ENCODE results near the gene ACRBP. TPM values are rescaled to one million over a fixed set of nuclear protein-coding genes. Genes with fewer than 3 reads are reported as not detected.
A peak's percentile ranks its signal among the peaks of the same experiment; 100 is the strongest.

ACRBP gene
- total RNA-seq, 4 donors from 2014 or later = 0.30 to 2.4 (median 2.0) TPM

DNA sequence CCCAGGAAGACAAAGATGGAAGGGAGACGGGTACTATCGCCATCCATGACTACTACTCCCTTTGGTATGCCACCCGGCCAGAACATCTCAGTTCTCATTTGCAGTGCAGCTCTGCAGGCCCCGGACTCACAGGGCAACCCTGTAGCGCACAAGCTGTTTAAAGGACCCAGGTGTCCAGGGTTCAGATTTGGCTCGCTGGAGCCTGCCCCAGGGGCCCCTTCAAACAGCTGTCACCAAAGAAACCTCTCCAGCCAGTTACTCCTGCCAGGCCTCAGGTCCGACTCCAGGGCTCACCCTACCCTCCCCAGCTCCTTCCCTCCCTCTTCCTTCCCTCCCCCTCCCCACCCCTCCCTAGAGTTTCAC, 34.6 kb downstream of the ACRBP start:
- no peaks in the 10 kb centered on the region for H3K27me3 ChIP-seq
- no peak for DNase-seq (ENCODE audit: low spot score in 2 of 2)
- H3K36me3 ChIP-seq = no peaks in the 10 kb centered on the region
- 25 to 27% methylated on average over 5 to 7 of the region's 7 CpGs for WGBS, 2 donors
- peak overlapping the region; percentile 3 to 44 (median 20) for H3K4me3 ChIP-seq
- peaks cover 0 to 7% (median 0%) of the 10 kb centered on the region in 4 donors for H3K9me3 ChIP-seq
- no peak for TF ChIP-seq POLR2A (IDR thresholded peaks at IDR 0.05)
- peaks cover 0 to 41% (median 25%) of the 10 kb centered on the region in 4 donors for H3K4me1 ChIP-seq
- H3K27ac ChIP-seq = peak overlapping the region; percentile 82 to 96 (median 91)

DNA sequence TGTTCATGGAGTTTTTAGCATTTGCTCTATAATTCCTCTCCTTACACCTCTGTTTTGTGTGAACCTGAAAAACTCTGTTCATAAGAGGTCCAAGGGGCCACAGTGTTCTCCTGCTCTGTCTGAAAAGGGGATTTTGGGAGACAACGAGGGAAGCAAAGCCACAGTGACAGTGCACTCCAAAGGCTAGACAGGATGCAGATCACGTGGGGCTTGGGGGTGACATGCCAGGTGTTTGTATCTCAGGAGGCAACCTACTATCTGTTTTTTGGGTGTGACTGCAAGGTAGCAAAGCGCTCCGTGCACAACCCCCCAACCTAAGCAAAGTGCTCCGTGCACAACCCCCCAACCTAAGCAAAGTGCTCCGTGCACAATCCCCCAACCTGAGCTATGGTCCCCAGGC, 35.0 kb downstream of the ACRBP start:
- DNase-seq (ENCODE audit: low spot score in 2 of 2) = no peak
- H3K27ac ChIP-seq = peak overlapping the region; percentile 82 to 96 (median 91)
- 60 to 68% methylated on average over 6 of the region's 6 CpGs for WGBS, 2 donors
- peak overlapping the region in 1 of 4 donors; percentile 44 for H3K4me3 ChIP-seq
- H3K9me3 ChIP-seq = peaks cover 0 to 7% (median 0%) of the 10 kb centered on the region in 4 donors
- TF ChIP-seq, protein P1, sequence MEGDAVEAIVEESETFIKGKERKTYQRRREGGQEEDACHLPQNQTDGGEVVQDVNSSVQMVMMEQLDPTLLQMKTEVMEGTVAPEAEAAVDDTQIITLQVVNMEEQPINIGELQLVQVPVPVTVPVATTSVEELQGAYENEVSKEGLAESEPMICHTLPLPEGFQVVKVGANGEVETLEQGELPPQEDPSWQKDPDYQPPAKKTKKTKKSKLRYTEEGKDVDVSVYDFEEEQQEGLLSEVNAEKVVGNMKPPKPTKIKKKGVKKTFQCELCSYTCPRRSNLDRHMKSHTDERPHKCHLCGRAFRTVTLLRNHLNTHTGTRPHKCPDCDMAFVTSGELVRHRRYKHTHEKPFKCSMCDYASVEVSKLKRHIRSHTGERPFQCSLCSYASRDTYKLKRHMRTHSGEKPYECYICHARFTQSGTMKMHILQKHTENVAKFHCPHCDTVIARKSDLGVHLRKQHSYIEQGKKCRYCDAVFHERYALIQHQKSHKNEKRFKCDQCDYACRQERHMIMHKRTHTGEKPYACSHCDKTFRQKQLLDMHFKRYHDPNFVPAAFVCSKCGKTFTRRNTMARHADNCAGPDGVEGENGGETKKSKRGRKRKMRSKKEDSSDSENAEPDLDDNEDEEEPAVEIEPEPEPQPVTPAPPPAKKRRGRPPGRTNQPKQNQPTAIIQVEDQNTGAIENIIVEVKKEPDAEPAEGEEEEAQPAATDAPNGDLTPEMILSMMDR (IDR thresholded peaks at IDR 0.05) = no peak
- TF ChIP-seq POLR2A (IDR thresholded peaks at IDR 0.05) (no peak), EP300 (IDR thresholded peaks at IDR 0.05) (no peak)
- no peaks in the 10 kb centered on the region for H3K27me3 ChIP-seq
- H3K36me3 ChIP-seq = no peaks in the 10 kb centered on the region
- H3K4me1 ChIP-seq = peaks cover 0 to 42% (median 25%) of the 10 kb centered on the region in 4 donors

DNA sequence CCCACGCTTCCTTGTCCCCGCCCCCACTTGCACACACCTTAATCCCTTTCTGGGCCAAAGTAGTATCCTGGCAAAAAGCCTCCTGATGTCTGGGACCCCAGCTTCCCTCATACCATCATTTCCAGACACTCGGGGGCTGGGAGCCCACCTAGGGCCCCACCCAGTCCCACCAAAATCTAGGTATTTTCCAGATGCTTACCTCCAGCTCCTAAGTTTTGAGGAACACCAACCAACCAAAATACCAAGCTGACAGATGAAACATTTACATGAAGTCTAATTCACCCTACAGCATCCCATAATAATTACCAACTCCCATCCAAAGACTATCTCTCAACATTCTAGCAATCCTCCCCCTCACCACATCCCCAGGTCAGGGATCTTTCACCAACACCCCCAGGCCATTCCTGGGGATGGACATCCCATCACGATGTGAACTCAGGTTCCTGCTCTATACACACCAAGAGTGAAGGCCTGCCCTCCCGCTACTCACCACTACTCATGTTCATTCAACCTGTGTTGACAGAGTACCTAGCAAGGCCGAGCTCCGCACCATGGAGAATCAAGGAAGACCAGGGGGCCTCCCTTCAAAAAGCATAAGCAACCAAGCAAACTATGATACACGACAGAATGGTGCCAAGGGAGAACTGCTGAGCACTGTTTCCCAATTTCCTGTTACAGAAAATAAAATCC, 38.5 kb downstream of the ACRBP start:
- Histone ChIP-seq H3K27me3 (no peaks in the 10 kb centered on the region), H3K4me3 (no peak overlapping the region), H3K9me3 (peaks cover 0 to 7% (median 0%) of the 10 kb centered on the region in 4 donors), H3K36me3 (no peaks in the 10 kb centered on the region), H3K4me1 (peaks cover 3 to 56% (median 41%) of the 10 kb centered on the region in 4 donors), H3K27ac (peak overlapping the region; percentile 79 to 100 (median 96))
- 54 to 57% methylated on average over 8 of the region's 8 CpGs for WGBS, 2 donors
- TF ChIP-seq, protein P1 (IDR thresholded peaks at IDR 0.05) = no peak
- TF ChIP-seq POLR2A (IDR thresholded peaks at IDR 0.05) (no peak), EP300 (IDR thresholded peaks at IDR 0.05) (no peak)
- DNase-seq (ENCODE audit: low spot score in 2 of 2) = no peak

DNA sequence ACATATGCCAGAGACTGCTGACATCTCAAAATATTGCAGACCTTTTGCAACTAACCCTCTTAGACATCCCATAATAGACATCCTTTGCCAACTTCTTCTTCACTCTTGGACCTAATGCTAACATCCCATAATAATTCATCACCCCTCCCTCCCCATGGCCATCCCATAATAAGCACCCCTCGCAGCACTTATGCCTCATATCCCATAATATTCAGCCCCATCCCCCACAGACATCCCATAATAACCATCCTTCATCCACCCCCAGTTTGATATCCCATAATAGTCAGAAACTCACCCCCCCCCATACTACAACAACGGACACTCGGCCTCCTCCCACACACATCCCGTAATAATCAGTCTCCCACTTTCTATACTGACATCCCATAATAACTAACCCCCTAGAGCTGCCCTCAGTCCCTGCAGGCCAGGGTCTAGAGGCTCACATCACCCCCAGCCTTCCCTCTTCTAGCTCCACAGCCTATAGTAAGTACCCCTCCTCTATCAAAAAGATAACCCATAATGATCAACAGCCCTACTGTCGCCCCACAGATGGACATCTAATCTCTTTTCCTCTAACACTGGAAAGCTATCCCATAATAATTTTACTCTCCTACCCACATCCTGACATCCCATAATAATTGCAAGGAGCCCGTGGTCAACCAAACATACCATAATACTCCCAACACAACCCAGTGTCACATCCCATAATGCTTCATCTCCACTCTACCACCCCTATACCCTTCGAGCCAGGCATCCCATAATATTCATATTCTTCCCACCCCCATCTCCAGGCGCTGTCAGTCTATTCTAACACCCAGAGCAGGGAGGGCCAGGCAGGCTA, 39.3 kb downstream of the ACRBP start:
- DNase-seq (ENCODE audit: low spot score in 2 of 2) = peak in 1 of 2 donors; percentile 50
- H3K36me3 ChIP-seq = no peaks in the 10 kb centered on the region
- H3K9me3 ChIP-seq = peaks cover 0 to 7% (median 0%) of the 10 kb centered on the region in 4 donors
- H3K4me1 ChIP-seq = peaks cover 3 to 56% (median 43%) of the 10 kb centered on the region in 4 donors
- WGBS, 2 donors = 3% methylated on average over 8 of the region's 8 CpGs
- TF ChIP-seq POLR2A (IDR thresholded peaks at IDR 0.05) (no peak), EP300 (IDR thresholded peaks at IDR 0.05) (no peak)
- TF ChIP-seq, protein P1 (IDR thresholded peaks at IDR 0.05) = no peak
- H3K27me3 ChIP-seq = no peaks in the 10 kb centered on the region
- H3K27ac ChIP-seq = peak overlapping the region; percentile 79 to 100 (median 96)
- H3K4me3 ChIP-seq = no peak overlapping the region

DNA sequence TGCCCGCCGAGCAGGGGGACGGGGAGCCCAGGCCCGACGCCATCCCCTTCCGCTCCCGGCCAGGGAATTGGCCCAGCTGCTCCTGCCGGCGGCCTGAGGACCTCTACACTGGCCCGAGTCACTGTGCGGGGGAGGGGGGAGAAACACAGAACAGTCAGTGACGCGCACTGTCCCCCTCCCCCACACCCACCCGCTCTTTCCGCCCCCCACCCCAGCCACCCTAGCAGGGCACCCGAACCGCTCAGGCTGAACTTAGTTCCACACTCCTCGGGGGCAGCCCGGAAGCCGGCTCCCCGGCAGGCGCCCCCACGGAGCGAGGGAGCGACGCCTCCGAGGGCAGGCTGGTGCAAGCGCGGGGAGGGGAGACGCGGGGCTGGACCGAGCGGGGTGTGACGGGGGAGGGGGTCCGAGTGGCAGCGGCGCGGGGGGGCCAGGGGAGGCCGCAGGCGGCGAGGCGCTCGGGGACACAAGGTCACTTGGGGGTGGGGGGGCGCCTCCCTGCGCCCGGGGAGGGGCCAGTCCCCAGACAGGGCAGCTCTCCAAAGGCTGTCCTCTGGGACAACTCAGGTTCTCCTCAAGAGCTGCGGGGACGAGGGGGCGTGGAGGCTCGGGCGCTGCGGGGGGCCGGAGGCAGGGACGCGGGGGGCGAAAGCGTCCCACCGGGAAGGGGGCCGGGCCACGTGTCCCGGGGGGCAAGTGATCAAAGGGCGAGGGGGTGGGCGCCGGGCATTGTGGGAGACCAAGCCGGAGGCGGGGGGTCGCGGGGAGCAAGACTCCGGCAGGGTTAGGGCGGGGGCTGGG, 40.7 kb downstream of the ACRBP start:
- 1% methylated on average over 44 of the region's 70 CpGs; no CpG with 5 or more reads in 1 of the 2 donors for WGBS, 2 donors
- TF ChIP-seq EP300 (IDR thresholded peaks at IDR 0.05) (peak in 1 of 2 donors; percentile 41), POLR2A (IDR thresholded peaks at IDR 0.05) (no peak)
- TF ChIP-seq, protein P1 (IDR thresholded peaks at IDR 0.05) = no peak
- Histone ChIP-seq H3K4me3 (peak overlapping the region; percentile 89 to 95 (median 92)), H3K27me3 (no peaks in the 10 kb centered on the region), H3K9me3 (peaks cover 0 to 7% (median 0%) of the 10 kb centered on the region in 4 donors), H3K27ac (peak overlapping the region; percentile 96 to 100 (median 96)), H3K36me3 (peaks cover 3 to 10% (median 8%) of the 10 kb centered on the region in 3 donors), H3K4me1 (peaks cover 3 to 56% (median 41%) of the 10 kb centered on the region in 4 donors)
- DNase-seq (ENCODE audit: low spot score in 2 of 2) = peak; percentile 43 to 67

All from tibial nerve (tissue), 4 donors.